SK-N-SH treated with all-trans-retinoic acid at 6 μM for 48 hours (cell line): ENCODE data around the gene HDAC11.

Source experiments
- ATAC-seq: fragments of 200-7000 bp; cut with Tn5 transposase; 3 replicates; pipeline ENCODE4 v1.9.1; 2020; ENCODE audit warnings: mild to moderate bottlenecking, moderate library complexity
- ARNTL ChIP-seq: fragments of 450-650 bp; formaldehyde crosslinking; IDR thresholded peaks from 2 replicates; pipeline ENCODE4 v1.5.0; 2020; ENCODE audit warnings: low read depth, mild to moderate bottlenecking, moderate library complexity, borderline replicate concordance
- BACH2 ChIP-seq: fragments of 250-450 bp; sonication (Bioruptor Pico); IDR thresholded peaks from 2 replicates; pipeline ENCODE4 v1.9.0; 2021; ENCODE audit warnings: mild to moderate bottlenecking, borderline replicate concordance
- CREB5 ChIP-seq: fragments of 250-450 bp; sonication (Bioruptor Pico); IDR thresholded peaks from 2 replicates; pipeline ENCODE4 v1.5.1; 2020; ENCODE audit warnings: low read depth, mild to moderate bottlenecking, moderate library complexity
- CSDC2 ChIP-seq: fragments of 250-450 bp; sonication (Bioruptor Pico); IDR thresholded peaks from 2 replicates; pipeline ENCODE4 v1.5.0; 2020; ENCODE audit warnings: mild to moderate bottlenecking, moderate library complexity
- CSRNP3 ChIP-seq: fragments of 250-450 bp; sonication (Bioruptor Pico); IDR thresholded peaks from 2 replicates; pipeline ENCODE4 v1.5.1; 2021; ENCODE audit warnings: mild to moderate bottlenecking, moderate library complexity
- ESRRG ChIP-seq: fragments of 250-450 bp; sonication (Bioruptor Pico); IDR thresholded peaks from 2 replicates; pipeline ENCODE4 v1.6.1; 2021; ENCODE audit warnings: mild to moderate bottlenecking
- GLIS3 ChIP-seq: fragments of 250-450 bp; sonication (Bioruptor Pico); IDR thresholded peaks from 2 replicates; pipeline ENCODE4 v1.5.0; 2020; ENCODE audit warnings: mild to moderate bottlenecking, moderate library complexity
- ISL1 ChIP-seq: fragments of 250-450 bp; sonication (Bioruptor Pico); IDR thresholded peaks from 2 replicates; pipeline ENCODE4 v2.1.2; 2022; ENCODE audit warnings: mild to moderate bottlenecking, moderate library complexity
- OSR1 ChIP-seq: fragments of 250-450 bp; sonication (Bioruptor Pico); IDR thresholded peaks from 2 replicates; pipeline ENCODE4 v1.8.0; 2022; ENCODE audit warnings: moderate library complexity, mild to moderate bottlenecking, inconsistent platforms
- POU6F1 ChIP-seq: fragments of 250-450 bp; sonication (Bioruptor Pico); IDR thresholded peaks from 2 replicates; pipeline ENCODE4 v1.8.0; 2021; ENCODE audit warnings: low read depth, mild to moderate bottlenecking, moderate library complexity, borderline replicate concordance
- PPARA ChIP-seq: fragments of 250-450 bp; sonication (Bioruptor Pico); IDR thresholded peaks from 2 replicates; pipeline ENCODE4 v1.5.0; 2020; ENCODE audit warnings: mild to moderate bottlenecking, borderline replicate concordance
- RARB ChIP-seq: fragments of 250-450 bp; sonication (Bioruptor Pico); IDR thresholded peaks from 2 replicates; pipeline ENCODE4 v1.8.0; 2021; ENCODE audit warnings: mild to moderate bottlenecking, moderate library complexity
- SNAI2 ChIP-seq: fragments of 250-450 bp; sonication (Bioruptor Pico); IDR thresholded peaks from 2 replicates; pipeline ENCODE4 v1.5.0; 2020; ENCODE audit warnings: mild to moderate bottlenecking, moderate library complexity
- TCF4 ChIP-seq: fragments of 250-450 bp; sonication (Bioruptor Pico); IDR thresholded peaks from 2 replicates; pipeline ENCODE4 v1.8.0; 2021; ENCODE audit warnings: mild to moderate bottlenecking, moderate library complexity, borderline replicate concordance
- TOX ChIP-seq: fragments of 250-450 bp; sonication (Bioruptor Pico); IDR thresholded peaks from 2 replicates; pipeline ENCODE4 v1.8.0; 2021; ENCODE audit warnings: mild to moderate bottlenecking, moderate library complexity, borderline replicate concordance
- TSHZ2 ChIP-seq: fragments of 250-450 bp; sonication (Bioruptor Pico); IDR thresholded peaks from 2 replicates; pipeline ENCODE4 v1.5.0; 2020; ENCODE audit warnings: mild to moderate bottlenecking, moderate library complexity
- ZC3H10 ChIP-seq: fragments of 250-450 bp; sonication (Bioruptor Pico); IDR thresholded peaks from 2 replicates; pipeline ENCODE4 v1.5.1; 2021; ENCODE audit warnings: mild to moderate bottlenecking, moderate library complexity
- ZFP3 ChIP-seq: fragments of 250-450 bp; sonication (Bioruptor Pico); IDR thresholded peaks from 2 replicates; pipeline ENCODE4 v1.5.0; 2020; ENCODE audit warnings: mild to moderate bottlenecking, moderate library complexity
- ZFP30 ChIP-seq: fragments of 450-650 bp; formaldehyde crosslinking; IDR thresholded peaks from 2 replicates; pipeline ENCODE4 v1.5.0; 2022; ENCODE audit warnings: mild to moderate bottlenecking, moderate library complexity
- ZNF565 ChIP-seq: fragments of 450-650 bp; formaldehyde crosslinking; conservative IDR thresholded peaks from 2 replicates; pipeline ENCODE4 v1.5.0; 2020; ENCODE audit warnings: low read depth, mild to moderate bottlenecking, moderate library complexity
- ZNF70 ChIP-seq: fragments of 450-650 bp; formaldehyde crosslinking; IDR thresholded peaks from 2 replicates; pipeline ENCODE4 v1.5.0; 2020; ENCODE audit warnings: mild to moderate bottlenecking, moderate library complexity
- ZNF8 ChIP-seq: fragments of 450-650 bp; formaldehyde crosslinking; IDR thresholded peaks from 2 replicates; pipeline ENCODE4 v1.5.0; 2020; ENCODE audit warnings: mild to moderate bottlenecking, moderate library complexity

Gene HDAC11

GRCh38 chr3:13513913-13514517, 33.9 kb downstream of the HDAC11 start:
- TF ChIP-seq ZFP30 (CRISPR knock-in tag) (no peak), CSDC2 (CRISPR knock-in tag) (no peak), PPARA (CRISPR knock-in tag) (no peak), ESRRG (CRISPR knock-in tag) (no peak), ISL1 (CRISPR knock-in tag) (no peak), OSR1 (CRISPR knock-in tag) (no peak), CSRNP3 (CRISPR knock-in tag) (no peak), ARNTL (CRISPR knock-in tag) (no peak), RARB (CRISPR knock-in tag) (no peak), ZC3H10 (CRISPR knock-in tag) (no peak), POU6F1 (CRISPR knock-in tag) (no peak), ZNF565 (CRISPR knock-in tag) (no peak), ZNF70 (no peak), TCF4 (CRISPR knock-in tag) (no peak), TSHZ2 (CRISPR knock-in tag) (no peak)
- no peak for ATAC-seq

GRCh38 chr3:13514639-13515435, 34.7 kb downstream of the HDAC11 start:
- ATAC-seq = no peak
- no peak for TF ChIP-seq BACH2
- no peak for TF ChIP-seq ZNF8 (CRISPR knock-in tag)
- no peak for TF ChIP-seq GLIS3 (CRISPR knock-in tag)
- no peak for TF ChIP-seq ZFP30 (CRISPR knock-in tag)
- TF ChIP-seq SNAI2 (CRISPR knock-in tag) = no peak
- no peak for TF ChIP-seq ZFP3 (CRISPR knock-in tag)
- no peak for TF ChIP-seq TCF4 (CRISPR knock-in tag)
- TF ChIP-seq ZC3H10 (CRISPR knock-in tag) = no peak
- TF ChIP-seq ARNTL (CRISPR knock-in tag) = no peak
- no peak for TF ChIP-seq CSRNP3 (CRISPR knock-in tag)
- no peak for TF ChIP-seq TOX (CRISPR knock-in tag)
- no peak for TF ChIP-seq POU6F1 (CRISPR knock-in tag)
- TF ChIP-seq CREB5 = no peak
- no peak for TF ChIP-seq CSDC2 (CRISPR knock-in tag)
- TF ChIP-seq ESRRG (CRISPR knock-in tag) = no peak
- TF ChIP-seq TSHZ2 (CRISPR knock-in tag) = no peak
- TF ChIP-seq OSR1 (CRISPR knock-in tag) = no peak
